HEK293T (cell line): ENCODE data around the gene WDR44.

Experiments
- CTCF ChIA-PET: fragments of 350-600 bp; formaldehyde crosslinking; extraction: SDS; loops from one replicate; lab custom pipeline; 2021; ENCODE audit warnings: antibody characterized with exemption, inconsistent platforms; lab: Yijun Ruan, JAX
- POLR2A ChIA-PET: fragments of 350-600 bp; formaldehyde crosslinking; extraction: SDS; loops from one replicate; lab custom pipeline; 2020; ENCODE audit warnings: antibody characterized with exemption, inconsistent platforms; lab: Yijun Ruan, JAX
- DNase-seq: peaks from one replicate; pipeline ENCODE4 v3.0.0; 2012; ENCODE audit warnings: mixed read lengths; ENCODE audit errors: extremely low spot score
- ARNT ChIP-seq: fragments of 450-650 bp; IDR thresholded peaks from 2 replicates; pipeline ENCODE4 v1.6.1; 2017; ENCODE audit warnings: mild to moderate bottlenecking
- BHLHE40 ChIP-seq: fragments of 450-650 bp; IDR thresholded peaks from 2 replicates; pipeline ENCODE4 v1.6.1; 2016; ENCODE audit warnings: mild to moderate bottlenecking, moderate library complexity, borderline replicate concordance
- CTBP1 ChIP-seq: fragments of 450-650 bp; IDR thresholded peaks from 2 replicates; pipeline ENCODE4 v1.6.1; 2016; ENCODE audit warnings: borderline replicate concordance
- ELF4 ChIP-seq: fragments of 450-650 bp; IDR thresholded peaks from 2 replicates; pipeline ENCODE4 v1.6.1; 2017; ENCODE audit warnings: antibody characterized with exemption
- FOXA1 ChIP-seq: fragments of 450-650 bp; IDR thresholded peaks from 2 replicates; pipeline ENCODE4 v1.6.1; 2016; ENCODE audit warnings: mild to moderate bottlenecking
- FOXK2 ChIP-seq: fragments of 450-650 bp; IDR thresholded peaks from 2 replicates; pipeline ENCODE4 v1.6.1; 2016; ENCODE audit warnings: mild to moderate bottlenecking
- FOXM1 ChIP-seq: fragments of 450-650 bp; IDR thresholded peaks from 2 replicates; pipeline ENCODE4 v1.6.1; 2017; ENCODE audit warnings: mild to moderate bottlenecking, borderline replicate concordance
- HDGF ChIP-seq: fragments of 450-650 bp; IDR thresholded peaks from 2 replicates; pipeline ENCODE4 v1.6.1; 2017; ENCODE audit warnings: antibody characterized with exemption, borderline replicate concordance
- L3MBTL2 ChIP-seq: fragments of 450-650 bp; conservative IDR thresholded peaks from 2 replicates; pipeline ENCODE4 v1.6.1; 2016; ENCODE audit warnings: mild to moderate bottlenecking
- LEF1 ChIP-seq: fragments of 450-650 bp; IDR thresholded peaks from 2 replicates; pipeline ENCODE4 v1.6.1; 2017; ENCODE audit warnings: mild to moderate bottlenecking, borderline replicate concordance
- NFRKB ChIP-seq: fragments of 450-650 bp; IDR thresholded peaks from 2 replicates; pipeline ENCODE4 v1.6.1; 2016; ENCODE audit warnings: mild to moderate bottlenecking, moderate library complexity
- PKNOX1 ChIP-seq: fragments of 450-650 bp; IDR thresholded peaks from 2 replicates; pipeline ENCODE4 v1.6.1; 2016
- SP1 ChIP-seq: fragments of 450-650 bp; IDR thresholded peaks from 2 replicates; pipeline ENCODE4 v1.6.1; 2017
- SUZ12 ChIP-seq: fragments of 450-650 bp; IDR thresholded peaks from 2 replicates; pipeline ENCODE4 v1.6.1; 2016; ENCODE audit warnings: mild to moderate bottlenecking
- TARDBP ChIP-seq: fragments of 450-650 bp; IDR thresholded peaks from 2 replicates; pipeline ENCODE4 v1.6.1; 2016
- ZNF384 ChIP-seq: fragments of 450-650 bp; IDR thresholded peaks from 2 replicates; pipeline ENCODE4 v1.6.1; 2016

Gene WDR44

GRCh38 chrX:118353081-118353850 is 7.4 kb downstream of the WDR44 start:
- ChIA-PET CTCF (interaction anchor here (0.6 kb wide), 1 partner anchor 97 kb away, joined by 3 read pairs; no protein-coding TSS in a partner anchor), POLR2A (no interaction called here)
- TF ChIP-seq FOXM1 = no peak
- DNase-seq = no peak

- CTCF ChIA-PET = interaction anchor here (0.7 kb wide), 1 partner anchor 9 kb away, joined by 3 read pairs; no protein-coding TSS in a partner anchor
- POLR2A ChIA-PET = interaction anchor here (1.2 kb wide), 1 partner anchor 9 kb away, joined by 5 read pairs; the partner anchor contains the start of gene WDR44
- no peak for DNase-seq
- TF ChIP-seq PKNOX1 (no peak), HDGF (no peak), FOXA1 (no peak), FOXM1 (no peak), NFRKB (no peak), BHLHE40 (no peak), L3MBTL2 (no peak), ELF4 (no peak), SUZ12 (no peak)
Observed at GRCh38 chrX:118355225-118355920, 9.5 kb downstream of the WDR44 start.

- POLR2A ChIA-PET = interaction anchor here (1.0 kb wide), 1 partner anchor 11 kb away, joined by 3 read pairs; the partner anchor contains the start of gene WDR44
- TF ChIP-seq TARDBP (no peak), ELF4 (no peak), ARNT (no peak), FOXM1 (no peak), LEF1 (no peak), PKNOX1 (no peak)
- CTCF ChIA-PET = no interaction called here
Observed at GRCh38 chrX:118356154-118356701, 10.3 kb downstream of the WDR44 start.

GRCh38 chrX:118360429-118361125 is 14.7 kb downstream of the WDR44 start:
- POLR2A ChIA-PET = interaction anchor here (1.0 kb wide), 1 partner anchor 15 kb away, joined by 3 read pairs; the partner anchor contains the start of gene WDR44
- CTCF ChIA-PET = interaction anchor here (0.6 kb wide), 1 partner anchor 11 kb away, joined by 3 read pairs; no protein-coding TSS in a partner anchor
- no peak for DNase-seq
- TF ChIP-seq FOXK2 (no peak), PKNOX1 (no peak), SP1 (no peak), NFRKB (no peak), FOXA1 (no peak), TARDBP (no peak), HDGF (no peak), FOXM1 (no peak), ELF4 (no peak), SUZ12 (no peak), ARNT (no peak), L3MBTL2 (no peak), LEF1 (no peak), CTBP1 (no peak), BHLHE40 (no peak), ZNF384 (no peak)

More at GRCh38 chrX:118356154-118356701, 10.3 kb downstream of the WDR44 start:
- no peak for DNase-seq

- TF ChIP-seq ELF4 (no peak), ZNF384 (no peak), HDGF (no peak), L3MBTL2 (no peak)
- POLR2A ChIA-PET = interaction anchor here (0.7 to 0.8 kb wide), 2 partner anchors 10 to 18 kb away, joined by 3 read pairs; partner anchors contain the start of gene WDR44
- CTCF ChIA-PET = no interaction called here
- DNase-seq = no peak
Observed at GRCh38 chrX:118364261-118364660, 18.4 kb downstream of the WDR44 start.

GRCh38 chrX:118367338-118367737 is 21.4 kb downstream of the WDR44 start:
- TF ChIP-seq NFRKB (no peak), LEF1 (no peak), PKNOX1 (no peak), SP1 (no peak), BHLHE40 (no peak), L3MBTL2 (no peak), HDGF (no peak), ZNF384 (no peak), CTBP1 (no peak), ARNT (no peak), ELF4 (no peak), SUZ12 (no peak), TARDBP (no peak), FOXM1 (no peak), FOXA1 (no peak), FOXK2 (no peak)
- CTCF ChIA-PET = no interaction called here
- POLR2A ChIA-PET = no interaction called here
- no peak for DNase-seq
